A549 treated with AZD9567 at 1 μM for 4 hours (cell line): Measurements from ENCODE around the gene DCTN4. TPM values are rescaled to one million over a fixed set of nuclear protein-coding genes. Genes with fewer than 3 reads are reported as not detected.

Source experiments
- total RNA-seq: library from RNA; stranded (reverse); fragments of 200-300 nt; extraction: Qiagen RNA extraction; gene quantifications from 5 replicates; pipeline ENCODE4 v1.2.3, GENCODE V29; 2022; ENCODE audit not compliant: insufficient read depth

The DCTN4 gene
- 16.1 to 28.5 TPM (median 17.6 TPM) in 5 replicates for total RNA-seq

DNA sequence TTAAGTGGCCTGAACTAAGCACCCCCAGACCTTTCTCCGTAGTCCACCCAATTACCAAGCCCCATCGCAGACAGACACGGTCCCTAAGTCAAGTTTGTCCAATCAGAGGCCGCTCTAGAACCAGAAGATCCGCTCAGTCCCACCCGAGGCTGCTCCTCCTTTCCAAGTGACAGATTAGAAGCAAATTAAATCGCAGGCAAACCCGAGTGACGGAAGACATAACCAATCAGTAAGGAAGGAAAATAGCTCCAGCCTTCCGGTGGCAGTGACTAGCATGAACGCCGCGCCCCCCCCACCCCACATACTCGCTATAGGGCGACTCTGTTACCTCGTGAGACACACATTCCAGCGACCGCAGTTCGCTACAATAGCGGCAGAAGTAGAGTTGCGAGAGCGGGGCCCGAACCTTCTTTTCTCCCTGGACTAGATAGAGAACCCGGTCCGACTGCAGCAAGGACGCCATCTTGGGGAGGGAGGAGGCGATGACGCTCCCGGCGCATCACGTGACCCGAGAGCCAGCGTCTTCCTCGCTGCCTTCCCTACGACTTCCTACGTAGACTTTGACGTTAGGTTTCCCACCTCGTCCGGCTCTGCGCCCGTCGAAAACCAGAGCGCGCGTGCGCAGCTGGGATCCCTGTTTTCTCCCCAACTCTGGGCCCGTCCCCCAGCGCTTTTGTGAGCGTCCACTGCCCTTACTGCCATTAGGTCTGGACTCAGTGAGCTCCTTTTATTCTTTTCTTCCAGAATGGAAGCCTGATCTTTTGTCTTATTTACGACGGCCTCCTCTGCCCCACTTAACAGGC lies at the start of gene DCTN4:
Gene DCTN4 (minus strand): TSS at position 487 of the 803 bp plus-strand sequence. CDS start 24 bp downstream, at position 463.

DNA sequence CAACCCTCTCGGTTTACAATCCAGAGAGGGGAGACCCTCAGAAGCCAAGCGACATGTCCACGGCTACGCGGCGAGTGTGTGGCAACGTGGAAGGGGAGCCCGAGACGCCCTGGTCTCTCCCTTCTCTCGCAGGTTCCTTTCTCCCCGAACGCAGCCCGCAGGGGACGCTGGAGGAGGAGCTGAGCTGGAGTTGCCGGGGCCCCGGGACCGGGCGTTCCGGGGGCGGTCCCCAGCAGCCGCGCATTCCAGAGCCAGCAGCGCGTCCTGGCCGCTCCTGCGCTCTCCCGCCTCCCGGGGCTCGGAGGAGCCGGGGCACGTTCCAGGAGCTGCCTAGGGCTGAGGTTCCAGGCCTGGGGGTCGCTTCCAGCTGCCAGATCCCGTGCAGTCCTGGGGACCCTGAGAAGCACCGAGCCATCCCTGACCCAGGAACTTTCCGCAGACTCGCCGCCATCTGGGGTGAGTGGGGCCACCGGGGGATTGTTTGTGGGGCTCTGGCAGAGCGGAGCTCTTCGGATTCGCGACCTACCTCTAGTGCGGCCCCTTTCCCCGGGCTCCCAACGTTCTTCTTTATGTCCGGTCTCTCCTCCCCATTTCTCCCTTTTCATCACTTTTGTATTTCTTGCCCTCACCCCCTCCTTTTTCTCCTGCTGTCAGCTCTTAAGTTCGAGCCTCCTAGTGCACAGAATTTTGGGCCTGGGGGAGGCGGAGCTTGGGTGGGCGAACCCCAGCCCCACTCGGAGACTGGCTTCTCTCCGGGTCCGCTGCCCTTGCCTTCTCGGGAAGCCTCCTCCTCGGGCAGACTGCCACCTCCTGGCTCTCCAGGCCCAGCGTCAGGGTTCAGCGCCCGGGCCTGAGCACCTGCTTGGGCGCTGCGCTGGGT lies 19.9 kb upstream of the DCTN4 start, which contains the start of gene SMIM3:
Gene SMIM3 (plus strand): TSS at position 241 of the 880 bp plus-strand sequence. CDS start 16,684 bp downstream, outside the sequence.

DNA sequence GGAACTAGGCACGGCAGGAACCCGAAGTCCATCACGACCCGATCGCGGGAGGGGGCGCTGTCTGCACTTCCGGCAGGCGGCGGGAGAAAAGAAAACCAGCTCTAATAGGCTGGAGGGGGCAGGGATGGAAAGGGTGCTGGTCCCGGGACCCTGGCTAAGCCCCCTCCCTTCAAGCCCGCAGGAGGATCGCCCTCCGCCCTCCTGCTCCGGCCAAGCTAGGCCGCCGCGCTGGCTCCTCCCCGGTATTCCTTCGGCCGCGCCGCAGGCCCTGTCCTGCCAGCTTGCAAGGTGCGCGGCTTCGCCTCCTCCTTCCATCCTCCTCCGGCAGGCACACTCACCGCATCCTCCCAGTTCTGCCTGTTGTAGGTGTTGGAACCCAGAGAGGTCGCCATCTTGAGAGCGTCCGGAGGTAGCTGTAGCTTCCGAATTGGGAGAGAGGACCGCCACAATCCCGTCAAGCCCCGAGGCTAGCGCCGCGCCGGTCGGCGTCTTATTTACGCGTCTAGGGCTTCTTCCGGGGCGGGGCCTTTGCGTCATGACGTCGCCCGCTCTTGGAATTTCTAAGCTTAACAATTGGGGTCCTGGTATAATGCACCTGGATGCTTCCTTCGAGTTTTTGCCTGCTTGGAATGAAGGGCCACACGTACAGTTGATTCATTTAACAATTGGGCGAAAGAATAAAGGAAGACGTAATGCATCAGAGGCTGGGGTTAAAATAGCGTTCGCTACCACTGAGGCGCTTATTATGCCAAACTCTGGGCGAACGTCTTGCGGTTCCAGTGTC lies 58.0 kb downstream of the DCTN4 start, which contains the start of gene RBM22:
Gene RBM22 (minus strand): TSS at position 469 of the 784 bp plus-strand sequence. CDS start 77 bp downstream, at position 392.

DNA sequence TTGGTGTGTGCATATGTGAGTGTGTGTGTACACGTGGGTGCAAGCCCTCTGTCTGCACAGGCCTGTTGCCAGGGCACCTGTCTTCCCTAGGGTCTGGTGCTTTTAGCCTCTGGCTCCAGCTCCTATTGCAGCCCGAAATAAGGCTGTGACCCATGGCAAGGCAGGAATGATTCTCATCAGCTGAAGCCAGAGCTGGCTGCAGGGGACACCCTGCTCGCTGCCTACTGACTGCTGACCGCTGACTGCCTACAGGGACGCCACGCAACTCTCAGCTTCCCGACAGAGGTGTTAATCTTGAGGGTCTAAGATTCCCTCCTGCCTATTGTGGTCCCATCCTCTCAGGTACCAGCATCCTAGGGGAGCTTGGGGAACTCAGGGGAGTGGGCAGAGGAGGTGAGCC lies 97.7 kb downstream of the DCTN4 start, which contains the start of gene MYOZ3:
Gene MYOZ3 (plus strand): TSS at position 166 of the 400 bp plus-strand sequence. CDS start 1,691 bp downstream, outside the sequence.

Other genes starting within 250 kb of the DCTN4 start
- 17.6 to 22.8 TPM (median 19.1 TPM) in 5 replicates for gene SYNPO, start 118.4 kb downstream of the DCTN4 start, total RNA-seq
- gene MYOZ3, start 97.8 kb downstream of the DCTN4 start, total RNA-seq, result 0.02 to 0.06 TPM (median 0.02 TPM) in 3 of 5 replicates, not detected in the others
- 44.1 to 78.1 TPM (median 46.8 TPM) in 5 replicates for gene RBM22, start 58.0 kb downstream of the DCTN4 start, total RNA-seq
- gene SMIM3, start 19.7 kb upstream of the DCTN4 start, total RNA-seq, result 8.0 to 11.4 TPM (median 9.0 TPM) in 5 replicates
- gene IRGM, start 87.5 kb upstream of the DCTN4 start, total RNA-seq, result 0.14 to 0.36 TPM (median 0.22 TPM) in 4 of 5 replicates, not detected in the other
- 1.8 to 2.6 TPM (median 2.4 TPM) in 5 replicates for gene ZNF300, start 146.0 kb upstream of the DCTN4 start, total RNA-seq